HG02610 (cell line): ENCODE data around the gene LRP1B.

ENCODE experiments used
- ATAC-seq: cut with Tn5 transposase; IDR thresholded peaks from one replicate; pipeline ENCODE4 v1.9.1; 2021; ENCODE audit warnings: mild to moderate bottlenecking, moderate library complexity; ENCODE audit not compliant: unreplicated experiment

Gene LRP1B

GRCh38 chr2:140801311-140801710 is 1329.5 kb downstream of the LRP1B start:
- ATAC-seq: no peak

- peak; percentile 78 for ATAC-seq
Measured at GRCh38 chr2:140797718-140798117, 1333.1 kb downstream of the LRP1B start.

DNA sequence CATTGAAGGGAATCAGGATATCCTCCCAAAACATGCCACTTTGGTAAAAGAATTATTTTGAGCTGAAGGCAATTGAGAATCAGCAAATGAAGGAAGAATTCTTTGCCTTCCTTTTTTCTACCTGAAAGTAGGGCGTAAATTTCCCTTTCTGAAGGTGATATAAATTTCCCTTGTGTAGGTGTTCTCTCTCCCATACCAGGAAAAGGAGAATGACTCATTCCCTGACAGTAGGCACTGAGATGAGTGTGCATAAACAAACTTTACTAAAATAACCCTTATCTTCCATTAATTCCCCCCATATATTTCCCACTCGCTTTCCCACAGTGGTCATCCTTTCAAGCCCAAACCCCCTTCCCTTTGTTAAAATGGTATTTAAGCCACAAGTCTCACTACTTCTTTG is 1339.0 kb downstream of the LRP1B start:
- no peak for ATAC-seq

DNA sequence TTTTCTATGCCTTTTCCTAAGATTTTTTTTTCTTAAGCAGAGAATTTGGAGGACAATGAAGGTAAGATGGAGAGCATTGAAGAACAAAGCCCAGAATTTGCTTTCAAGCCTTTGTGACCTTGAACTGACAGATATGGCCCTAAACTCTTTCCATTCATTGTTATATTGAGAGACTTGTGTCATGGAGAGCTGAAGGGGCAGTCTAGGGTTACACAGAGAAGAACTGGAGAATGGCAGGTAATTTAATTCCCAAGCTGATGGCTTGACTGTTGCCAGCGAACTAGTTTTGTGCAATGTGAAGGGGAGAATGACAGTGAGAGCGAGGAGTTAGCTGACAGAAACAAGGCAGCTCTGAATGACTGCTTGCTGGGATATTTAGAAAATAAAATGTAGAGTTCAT is 1344.2 kb downstream of the LRP1B start:
- no peak for ATAC-seq

DNA sequence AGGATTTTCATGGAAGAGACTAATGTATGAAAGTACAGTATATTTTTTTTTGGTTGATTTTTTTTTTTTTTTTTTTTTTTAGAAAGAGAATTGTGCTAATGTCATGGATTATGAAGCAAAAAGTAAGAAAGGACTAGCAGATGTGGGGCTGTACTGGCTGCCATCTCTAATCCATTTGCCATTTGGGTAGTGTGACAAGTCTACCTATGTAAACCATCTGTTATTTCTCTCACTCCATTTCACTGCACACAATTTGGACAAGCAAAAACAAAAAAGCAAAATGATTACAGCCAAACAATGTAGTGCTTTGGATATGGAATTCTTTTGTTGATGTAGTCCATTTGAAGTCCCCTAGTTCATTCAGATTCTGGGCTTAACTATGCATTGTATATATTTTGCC is 1355.4 kb downstream of the LRP1B start:
- ATAC-seq: no peak

DNA sequence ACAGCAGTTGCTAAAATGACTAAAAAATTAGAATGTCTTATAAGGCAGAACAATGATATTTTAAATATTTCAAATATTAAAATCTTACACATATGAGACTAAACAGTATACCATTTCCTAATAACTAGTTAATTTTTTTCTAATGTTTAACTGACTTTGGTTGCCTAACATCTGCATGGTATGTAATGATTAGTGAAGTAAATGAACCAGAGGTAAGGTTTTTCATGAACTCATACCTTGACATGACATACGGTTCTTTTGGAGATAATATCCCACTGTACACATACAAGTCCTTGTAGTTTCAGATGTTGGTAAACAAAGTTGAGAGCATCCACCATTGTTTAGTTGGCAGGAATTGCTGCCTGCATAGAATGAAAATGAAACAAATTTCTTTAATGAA is 1360.2 kb downstream of the LRP1B start:
- ATAC-seq: no peak

DNA sequence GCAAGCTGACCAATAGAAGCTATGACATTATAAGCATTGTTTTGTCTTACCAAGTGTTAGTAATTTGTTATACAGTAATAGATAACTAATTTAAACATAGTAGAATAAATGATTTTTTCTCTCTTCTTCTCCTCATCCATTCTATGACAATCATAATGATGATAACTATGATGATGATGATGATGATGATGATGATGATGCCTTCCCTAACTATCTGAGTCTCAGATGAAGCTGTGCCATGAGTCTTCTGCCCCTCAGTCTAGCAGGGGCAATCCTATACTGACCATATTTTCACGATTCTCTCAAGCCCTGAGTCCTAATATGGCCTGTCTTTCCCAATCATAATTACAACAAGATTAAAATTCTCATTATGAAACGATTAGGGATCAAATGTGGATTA is 1369.0 kb downstream of the LRP1B start:
- no peak for ATAC-seq

DNA sequence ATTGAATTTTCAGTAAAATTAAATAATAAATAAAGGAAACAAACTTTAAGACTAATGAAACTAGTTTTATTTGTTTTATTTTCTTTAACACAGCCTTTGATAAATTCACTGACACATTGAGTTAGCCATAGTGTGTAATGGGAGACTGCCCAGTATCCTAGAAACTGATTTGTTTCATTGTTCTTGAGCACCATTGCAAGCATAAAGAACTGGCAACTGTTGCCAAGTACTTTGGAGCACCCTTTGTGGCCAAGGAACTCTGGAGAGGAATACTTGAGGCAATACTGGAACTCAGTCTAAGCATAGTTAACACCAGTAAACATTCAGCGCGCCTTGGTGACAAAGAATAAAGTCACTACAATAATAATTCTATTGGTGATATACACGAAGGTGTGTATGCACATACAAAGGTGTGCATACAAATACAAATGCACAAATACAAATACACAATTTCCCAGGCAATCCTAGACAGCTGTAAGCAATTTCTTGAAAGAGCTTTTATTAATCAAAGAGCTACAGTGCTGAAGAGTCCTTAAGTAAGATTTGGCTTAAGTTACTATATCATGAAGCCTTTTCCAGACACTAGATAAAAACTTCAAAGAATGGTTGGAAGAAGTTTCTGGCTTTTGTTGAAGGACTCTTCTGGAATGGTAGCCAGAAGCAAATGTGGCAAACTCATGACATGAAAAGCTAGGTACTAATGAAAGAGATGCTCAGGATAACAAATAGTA is 1371.2 kb downstream of the LRP1B start:
- no peak for ATAC-seq

GRCh38 chr2:140747665-140748064 is 1383.2 kb downstream of the LRP1B start:
- ATAC-seq: peak; percentile 97

- ATAC-seq: peak; percentile 2
Measured at GRCh38 chr2:140747090-140747489, 1383.7 kb downstream of the LRP1B start.

- no peak for ATAC-seq
Measured at GRCh38 chr2:140744379-140744778, 1386.4 kb downstream of the LRP1B start.

DNA sequence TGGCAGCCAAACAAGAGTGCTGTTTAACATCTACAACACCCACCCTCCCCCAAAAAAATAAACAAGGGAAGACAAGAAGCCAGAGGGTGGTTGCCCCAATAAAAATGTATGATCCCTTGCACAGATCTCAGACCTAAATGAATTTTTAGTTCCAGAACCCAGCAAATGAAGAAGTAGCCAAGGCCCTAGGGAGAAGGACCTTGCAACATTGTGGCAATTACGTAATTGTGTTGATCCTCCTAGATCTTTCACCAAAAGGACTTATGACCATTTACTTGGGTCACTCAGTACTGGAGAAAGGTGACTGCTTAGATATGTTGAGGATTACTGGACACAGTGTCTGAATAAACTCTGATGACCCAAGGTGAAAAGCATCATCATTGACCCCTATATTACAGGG is 1393.8 kb downstream of the LRP1B start:
- ATAC-seq: no peak

- ATAC-seq: no peak
Measured at GRCh38 chr2:140734992-140735391, 1395.8 kb downstream of the LRP1B start.

GRCh38 chr2:140718999-140719398 is 1411.8 kb downstream of the LRP1B start:
- no peak for ATAC-seq

DNA sequence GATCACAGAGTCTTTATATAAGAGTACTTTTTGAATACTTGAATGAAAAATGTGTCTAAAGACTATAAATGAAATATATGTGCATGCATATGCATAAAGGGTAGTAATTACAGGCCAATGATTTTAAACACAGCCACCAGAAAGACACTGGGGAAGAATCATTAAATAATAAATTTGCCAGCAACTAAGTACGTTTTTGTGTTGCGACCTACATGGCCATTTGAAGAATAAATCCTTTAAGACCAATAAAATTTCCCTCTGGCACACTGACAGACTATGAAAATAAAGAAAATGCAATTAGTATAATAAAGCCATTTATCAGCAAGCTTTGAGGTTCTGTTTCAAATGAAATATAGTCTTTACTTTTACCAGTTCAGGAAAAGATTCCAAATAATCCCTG is 1413.3 kb downstream of the LRP1B start:
- no peak for ATAC-seq

GRCh38 chr2:140714586-140714985 is 1416.2 kb downstream of the LRP1B start:
- ATAC-seq: no peak

DNA sequence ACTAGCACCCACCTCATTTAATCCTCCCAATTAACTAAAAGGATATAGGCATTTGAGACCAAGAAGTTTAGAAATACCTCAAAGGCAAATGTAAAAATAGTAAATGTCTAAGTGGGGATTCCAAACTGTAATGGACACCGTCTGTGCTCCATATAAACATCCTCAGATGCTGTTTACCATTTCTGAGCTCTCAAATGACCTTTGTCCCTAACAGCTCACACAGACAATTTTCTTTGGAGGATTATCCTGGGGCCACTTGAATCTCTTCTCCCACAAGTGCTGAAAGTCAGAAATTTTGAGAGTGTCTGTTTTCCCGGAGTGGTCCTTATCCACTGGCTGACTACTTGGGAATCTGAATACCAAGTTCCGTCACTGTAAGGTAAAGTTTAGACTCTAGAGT is 1418.9 kb downstream of the LRP1B start:
- no peak for ATAC-seq

GRCh38 chr2:140701726-140702125 is 1429.1 kb downstream of the LRP1B start:
- ATAC-seq: no peak

- ATAC-seq: no peak
Measured at GRCh38 chr2:140698636-140699035, 1432.2 kb downstream of the LRP1B start.

- no peak for ATAC-seq
Measured at GRCh38 chr2:140696449-140696848, 1434.4 kb downstream of the LRP1B start.

- ATAC-seq: no peak
Measured at GRCh38 chr2:140695155-140695554, 1435.7 kb downstream of the LRP1B start.

DNA sequence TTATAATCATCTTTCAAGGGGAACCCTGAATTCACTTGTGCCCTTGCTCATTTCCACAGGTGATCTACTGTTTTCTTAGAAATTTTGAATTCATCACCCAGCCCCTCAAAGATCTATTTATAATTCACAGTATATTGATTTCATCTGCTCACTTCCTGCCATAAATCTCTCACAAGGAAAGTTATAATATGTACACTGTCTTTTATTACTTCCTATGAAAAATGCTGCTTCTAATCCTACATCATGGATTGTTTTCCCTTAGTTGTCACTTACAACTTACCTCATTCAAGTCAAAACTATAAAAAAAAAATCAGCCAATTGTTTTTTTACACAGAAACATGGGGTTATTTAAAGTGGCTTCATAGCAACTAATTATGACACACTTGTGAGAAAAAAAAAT is 1443.0 kb downstream of the LRP1B start:
- ATAC-seq: no peak

DNA sequence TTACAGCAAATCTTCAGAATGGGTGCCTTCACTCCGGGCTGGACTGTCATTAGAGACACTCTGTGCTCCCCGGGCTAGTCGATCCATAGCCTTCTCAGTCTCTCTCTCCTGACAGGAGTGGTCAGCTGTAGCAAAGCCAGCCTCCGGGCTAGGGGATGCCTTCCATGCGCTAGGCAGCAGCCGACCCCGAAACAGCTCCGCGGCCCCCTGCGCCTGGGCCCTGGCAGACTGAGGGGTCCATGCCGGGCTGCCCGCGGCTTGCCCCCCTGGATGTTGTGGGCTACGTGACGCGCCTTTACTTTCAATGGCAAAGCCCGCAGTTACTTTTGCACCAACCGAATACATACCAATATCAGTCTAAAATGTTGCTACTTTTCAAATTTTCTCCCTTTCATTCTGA is 1447.2 kb downstream of the LRP1B start:
- no peak for ATAC-seq
